Measurements from ENCODE around the gene MAPK10.
"Not testable (repeated sequence)": the region's sequence is repeated elsewhere in the genome, so short reads cannot be mapped to it uniquely, and the experiment has no call there.

Gene MAPK10

GRCh38 chr4:86174506-86174905 is 185.3 kb downstream of the MAPK10 start:
- DNase-seq: no peak

GRCh38 chr4:86168335-86168734 is 191.5 kb downstream of the MAPK10 start:
- not testable (repeated sequence) for DNase-seq

- no peak for DNase-seq
Measured at GRCh38 chr4:86160426-86160825, 199.4 kb downstream of the MAPK10 start.

- no peak for DNase-seq
Measured at GRCh38 chr4:86159216-86159615, 200.6 kb downstream of the MAPK10 start.

DNA sequence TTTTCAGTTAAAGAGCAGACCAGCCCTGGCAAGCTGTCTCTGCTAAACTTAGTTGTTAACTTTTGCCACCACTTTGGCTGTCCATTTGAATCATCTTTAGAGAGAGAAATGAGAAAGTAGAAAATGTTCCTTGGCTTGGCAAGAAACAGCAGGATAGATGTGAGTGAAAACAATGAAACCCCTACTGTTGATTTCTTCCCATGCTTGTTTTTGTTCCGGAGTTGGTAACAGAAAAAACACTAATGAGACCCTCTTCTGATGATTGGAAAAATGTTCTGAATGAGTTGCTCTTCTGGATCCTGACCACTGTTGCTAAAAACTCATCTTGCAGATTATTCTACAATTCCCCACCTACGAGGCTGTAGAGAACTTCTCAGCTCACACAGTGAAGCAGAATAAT is 203.3 kb downstream of the MAPK10 start:
- DNase-seq: no peak

- no peak for DNase-seq
Measured at GRCh38 chr4:86155766-86156165, 204.1 kb downstream of the MAPK10 start.

- no peak for DNase-seq
Measured at GRCh38 chr4:86152454-86152853, 207.4 kb downstream of the MAPK10 start.

- DNase-seq: no peak
Measured at GRCh38 chr4:86151196-86151595, 208.7 kb downstream of the MAPK10 start.

DNA sequence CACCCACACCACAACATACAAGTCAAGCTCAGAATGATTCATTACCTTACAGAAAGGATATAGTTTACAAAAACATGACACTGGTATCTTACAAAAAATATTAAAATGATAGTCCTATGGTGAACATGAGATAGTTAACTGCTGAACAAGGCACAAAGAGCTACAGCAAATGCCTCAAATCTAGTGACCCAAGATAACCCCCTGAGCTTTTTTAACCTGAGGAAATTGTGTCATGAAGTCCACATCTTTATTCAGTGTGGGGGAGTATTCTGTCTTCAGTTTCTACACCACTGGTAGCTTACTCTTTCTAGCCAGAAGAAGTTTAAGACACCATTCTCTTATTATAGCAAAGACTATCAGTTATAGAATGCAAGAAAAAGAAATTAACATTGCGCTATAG is 218.7 kb downstream of the MAPK10 start:
- DNase-seq: no peak

GRCh38 chr4:86132468-86132867 is 227.4 kb downstream of the MAPK10 start:
- DNase-seq: no peak

DNA sequence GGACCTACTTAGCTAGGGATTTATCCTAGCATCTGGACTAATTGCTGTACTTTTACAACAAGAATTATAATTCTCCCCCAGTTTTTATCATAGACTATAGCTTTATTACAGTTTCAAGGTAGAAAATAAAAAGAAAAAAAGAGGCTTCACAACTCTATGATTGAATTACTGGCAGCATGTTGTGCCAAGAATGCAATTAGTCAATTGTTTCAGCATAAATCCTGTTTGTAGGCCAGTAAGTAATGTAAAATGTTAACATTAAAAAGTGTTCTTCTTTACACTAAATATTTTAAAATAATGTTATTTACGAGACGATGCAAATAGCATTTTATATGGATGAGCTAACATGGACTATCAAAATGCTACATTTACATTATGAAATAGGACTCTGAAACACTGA is 228.4 kb downstream of the MAPK10 start:
- DNase-seq: no peak

GRCh38 chr4:86130160-86130933 is 229.5 kb downstream of the MAPK10 start:
- DNase-seq: no peak

GRCh38 chr4:86129546-86129945 is 230.3 kb downstream of the MAPK10 start:
- DNase-seq: no peak

DNA sequence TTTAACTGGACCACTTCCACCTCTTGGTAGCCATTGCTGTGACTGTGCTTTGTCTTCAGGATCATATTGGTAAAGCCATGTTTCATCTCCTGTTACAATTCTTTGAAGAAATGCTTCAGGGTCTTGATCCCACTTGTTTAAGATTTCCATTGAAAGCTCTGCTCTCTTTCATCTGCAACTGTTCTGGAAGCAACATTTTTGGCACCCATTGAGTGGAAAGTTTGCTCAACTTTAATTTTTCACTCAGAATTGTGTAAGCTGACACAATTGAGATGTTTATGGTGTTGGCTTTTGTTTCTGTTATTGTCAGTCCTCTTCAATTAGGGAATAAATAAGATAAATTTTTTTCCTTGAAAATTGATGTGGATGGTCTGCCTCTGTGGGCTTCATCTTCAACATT is 237.4 kb downstream of the MAPK10 start:
- DNase-seq: no peak

- no peak for DNase-seq
Measured at GRCh38 chr4:86118711-86119110, 241.1 kb downstream of the MAPK10 start.

- no peak for DNase-seq
Measured at GRCh38 chr4:86117705-86118302, 242.0 kb downstream of the MAPK10 start.

DNA sequence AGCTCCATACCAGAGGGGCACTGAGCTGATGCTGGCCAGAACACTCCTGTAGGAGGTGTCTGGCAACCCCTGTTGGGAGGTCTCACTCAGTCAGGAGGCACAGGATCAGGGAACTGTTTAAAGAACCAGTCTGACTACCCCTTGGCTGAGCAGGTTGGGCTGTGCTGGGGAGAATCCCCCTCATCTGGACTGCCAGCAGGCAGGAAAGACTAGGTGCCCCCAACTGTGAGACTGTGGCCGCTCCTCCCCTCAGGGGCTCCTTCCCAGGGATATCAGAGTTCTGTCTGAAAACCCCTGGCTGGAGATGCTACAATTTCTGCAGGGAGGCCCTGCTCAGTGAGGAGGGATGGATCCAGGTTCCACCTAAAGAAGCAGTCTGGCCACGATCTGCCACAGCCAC is 245.3 kb downstream of the MAPK10 start:
- DNase-seq: no peak

- no peak for DNase-seq
Measured at GRCh38 chr4:86108834-86109233, 251.0 kb downstream of the MAPK10 start.

DNA sequence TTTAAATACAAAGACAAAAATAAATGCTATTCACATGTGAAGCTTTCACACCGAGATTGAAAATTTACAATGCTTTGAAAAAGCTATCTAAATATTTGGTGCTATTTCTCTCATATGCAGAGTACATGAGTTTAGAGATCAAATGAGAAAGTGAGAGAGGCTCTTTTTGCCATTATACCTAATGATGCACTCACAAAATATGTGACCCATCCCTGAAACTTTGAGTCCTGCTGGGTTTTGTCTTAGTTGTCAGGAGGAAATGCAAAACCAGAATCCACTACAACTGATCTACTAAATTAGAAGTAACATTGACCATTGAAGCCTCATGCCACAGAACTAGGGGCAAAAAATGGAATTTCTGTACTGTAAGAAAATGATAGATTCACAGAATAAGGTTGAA is 251.7 kb downstream of the MAPK10 start:
- DNase-seq: no peak

- DNase-seq: no peak
Measured at GRCh38 chr4:86107112-86107511, 252.7 kb downstream of the MAPK10 start.

- no peak for DNase-seq
Measured at GRCh38 chr4:86106475-86106874, 253.4 kb downstream of the MAPK10 start.

DNA sequence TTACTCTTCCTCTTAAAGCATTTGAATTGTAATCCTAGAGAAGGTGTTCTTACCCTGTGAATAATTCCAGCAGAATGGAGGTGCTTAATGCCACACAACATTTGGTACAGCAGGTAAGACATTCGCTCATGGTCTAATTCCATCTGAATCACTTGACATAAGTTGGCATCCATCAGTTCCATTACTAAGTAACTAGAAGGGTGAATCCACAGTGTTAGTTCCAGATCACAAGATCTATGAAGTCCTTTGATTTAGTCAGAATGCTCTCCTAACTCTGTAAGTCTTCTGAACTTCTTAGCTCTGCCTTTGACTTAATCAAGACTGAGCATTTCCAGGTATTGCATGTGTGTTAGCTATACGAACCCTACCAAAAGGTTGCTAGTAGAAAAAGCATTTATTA is 258.0 kb downstream of the MAPK10 start:
- no peak for DNase-seq

DNA sequence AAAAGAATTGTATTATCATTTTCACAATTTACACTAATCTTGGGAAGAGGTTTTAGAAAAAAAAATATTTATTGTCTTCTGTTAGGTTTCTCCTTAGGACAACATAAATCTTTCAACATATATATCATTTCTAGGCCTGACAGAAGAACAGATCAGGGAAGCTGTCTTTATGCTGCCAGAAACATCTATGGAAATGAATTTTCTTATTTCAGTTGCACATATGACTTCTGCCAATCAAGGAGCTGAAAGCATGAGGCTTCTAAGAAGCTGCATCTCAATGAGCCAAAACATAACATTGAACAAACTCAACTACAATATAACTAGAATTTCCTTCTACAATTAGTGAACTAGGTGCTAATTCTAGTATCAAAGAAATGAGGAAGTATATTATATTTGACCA is 258.4 kb downstream of the MAPK10 start:
- DNase-seq: no peak

DNA sequence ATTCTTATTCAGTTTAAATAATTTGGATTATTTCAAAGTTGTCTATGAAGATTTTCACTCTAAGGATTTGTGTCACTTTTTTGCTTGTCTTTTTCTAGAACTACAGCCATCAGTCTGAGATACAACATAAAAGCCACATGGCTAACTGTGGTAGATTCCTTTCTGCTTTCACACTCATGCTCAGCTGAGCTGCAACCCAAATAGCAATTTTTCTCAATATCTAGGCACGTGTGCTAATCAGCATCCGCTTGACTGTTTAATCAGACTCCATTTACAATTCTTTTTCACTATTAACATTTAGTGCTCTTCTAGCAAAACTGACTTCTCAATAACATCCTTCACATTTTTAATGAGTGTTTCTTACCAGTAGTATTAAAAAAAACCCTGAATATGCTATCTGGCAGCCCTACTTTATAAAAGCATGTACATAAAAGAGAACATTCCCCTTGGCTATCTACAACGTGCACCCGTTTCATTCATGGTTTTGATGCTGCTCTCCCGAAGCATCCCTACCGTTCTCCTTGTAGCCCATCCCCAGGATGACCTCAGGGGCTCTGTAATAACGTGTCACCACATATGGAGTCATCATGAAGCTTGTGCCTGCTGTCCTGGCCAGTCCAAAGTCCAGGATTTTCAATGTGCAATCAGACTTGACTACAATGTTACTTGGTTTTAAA is 259.2 kb downstream of the MAPK10 start:
- no peak for DNase-seq
